Left cardiac atrium (tissue), 4 donors: Measurements from ENCODE around the gene SIK3. TPM values are rescaled to one million over a fixed set of nuclear protein-coding genes. Genes with fewer than 3 reads are reported as not detected.
"Not testable (repeated sequence)": the region's sequence is repeated elsewhere in the genome, so short reads cannot be mapped to it uniquely, and the experiment has no call there.

Experiments
- ATAC-seq, 2 donors: fragments of 200-7000 bp; cut with Tn5 transposase; one replicate each; pipeline ENCODE4 v1.9.1; 2020; ENCODE audit warnings: mild to moderate bottlenecking in 2 of 2, moderate library complexity in 2 of 2
- DNase-seq: peaks from one replicate; pipeline ENCODE4 v3.0.0-alpha.2; 2020
- intact Hi-C, 2 donors: fragments of 100-400 bp; cut with DNase I; formaldehyde crosslinking; loops; one replicate each; pipeline versions ENCODE4 v1.14.1 to v1.15.1; 2022 to 2023
- total RNA-seq, 2 donors: library from RNA; stranded (reverse); fragmentation: NEBNext Ultra II Directional; extraction: Animal tissue kit (Norgen Biotek cat#: 25700); gene quantifications; one replicate each; pipeline ENCODE4 v1.2.1, GENCODE V29; 2021
- donor health status: DM: no; HTN: yes; CAD: no.
- donor health status: DM: no; HTN: yes; CAD: no; lungs with severe emphysema.
- donor health status: DM: yes; HTN: yes; CAD: no.
- donor health status: Dilated cardiomyopathy.

Gene SIK3
- total RNA-seq, 2 donors from 2014 or later = 22.4 to 36.9 TPM

- intact Hi-C loops = loop anchor here in 1 of 2 donors (10.0 kb wide), 1 partner anchor 71 kb away; the partner anchor contains the start of gene SIK3
- not testable (repeated sequence) for DNase-seq, ATAC-seq
Measured at GRCh38 chr11:117023707-117024106, 74.5 kb downstream of the SIK3 start.

GRCh38 chr11:117023178-117023577 lies 75.0 kb downstream of the SIK3 start:
- intact Hi-C loops = loop anchor here in 1 of 2 donors (10.0 kb wide), 1 partner anchor 72 kb away; the partner anchor contains the start of gene SIK3
- no peak for ATAC-seq
- DNase-seq = no peak

GRCh38 chr11:117022526-117022925 lies 75.7 kb downstream of the SIK3 start:
- DNase-seq (no peak), ATAC-seq (no peak)
- intact Hi-C loops = loop anchor here in 1 of 2 donors (10.0 kb wide), 1 partner anchor 72 kb away; the partner anchor contains the start of gene SIK3

GRCh38 chr11:117020869-117021564 lies 77.2 kb downstream of the SIK3 start:
- intact Hi-C loops = loop anchor here in 1 of 2 donors (10.0 kb wide), 1 partner anchor 74 kb away; the partner anchor contains the start of gene SIK3
- DNase-seq (no peak), ATAC-seq (no peak)

GRCh38 chr11:117020287-117020686 lies 77.9 kb downstream of the SIK3 start:
- DNase-seq (no peak), ATAC-seq (no peak)
- intact Hi-C loops = loop anchor here in 1 of 2 donors (10.0 kb wide), 1 partner anchor 75 kb away; the partner anchor contains the start of gene SIK3

- intact Hi-C loops = loop anchor here in 1 of 2 donors (10.0 kb wide), 1 partner anchor 75 kb away; the partner anchor contains the start of gene SIK3
- ATAC-seq (no peak), DNase-seq (no peak)
Measured at GRCh38 chr11:117019871-117020270, 78.4 kb downstream of the SIK3 start.

GRCh38 chr11:117017456-117017855 lies 80.8 kb downstream of the SIK3 start:
- ATAC-seq (no peak), DNase-seq (no peak)
- intact Hi-C loops = no loop called here

GRCh38 chr11:117016747-117017146 lies 81.5 kb downstream of the SIK3 start:
- intact Hi-C loops = no loop called here
- DNase-seq (no peak), ATAC-seq (no peak)

- intact Hi-C loops = no loop called here
- no peak for DNase-seq
- ATAC-seq = no peak
Measured at GRCh38 chr11:117016246-117016645, 82.0 kb downstream of the SIK3 start.

GRCh38 chr11:117011541-117011898 lies 86.7 kb downstream of the SIK3 start:
- no peak for ATAC-seq
- no peak for DNase-seq
- intact Hi-C loops = no loop called here

- DNase-seq = no peak
- intact Hi-C loops = no loop called here
- peak in 1 of 2 donors; percentile 22 for ATAC-seq
Measured at GRCh38 chr11:117010808-117011540, 87.3 kb downstream of the SIK3 start.

GRCh38 chr11:117009905-117010605 lies 88.2 kb downstream of the SIK3 start:
- intact Hi-C loops = no loop called here

GRCh38 chr11:117005758-117006157 lies 92.5 kb downstream of the SIK3 start:
- intact Hi-C loops = no loop called here
- ATAC-seq = peak in 1 of 2 donors; percentile 44
- DNase-seq = no peak

More at GRCh38 chr11:117009905-117010605, 88.2 kb downstream of the SIK3 start:
- DNase-seq (no peak), ATAC-seq (no peak)

GRCh38 chr11:117002639-117003299 lies 95.5 kb downstream of the SIK3 start:
- DNase-seq (no peak), ATAC-seq (no peak)
- intact Hi-C loops = no loop called here

- intact Hi-C loops = no loop called here
- DNase-seq (no peak), ATAC-seq (peak in 1 of 2 donors; percentile 27)
Measured at GRCh38 chr11:117000014-117000737, 98.1 kb downstream of the SIK3 start.

- intact Hi-C loops = no loop called here
- DNase-seq (no peak), ATAC-seq (no peak)
Measured at GRCh38 chr11:116997071-116997470, 101.2 kb downstream of the SIK3 start.

- no peak for DNase-seq
- ATAC-seq = no peak
- intact Hi-C loops = no loop called here
Measured at GRCh38 chr11:116994195-116994594, 104.0 kb downstream of the SIK3 start.

GRCh38 chr11:116993599-116993998 lies 104.6 kb downstream of the SIK3 start:
- intact Hi-C loops = no loop called here
- DNase-seq (no peak), ATAC-seq (peak; percentile 61 to 72)
